H1 (cell line): ENCODE results near the gene EVA1C. TPM values are rescaled to one million over a fixed set of nuclear protein-coding genes. Genes with fewer than 3 reads are reported as not detected.
A peak's percentile ranks its signal among the peaks of the same experiment; 100 is the strongest.

Experiments used
- CTCF ChIA-PET: fragments of 300-600 bp; sonication (Branson Sonifier 250); formaldehyde crosslinking; loops from one replicate; lab custom pipeline; 2021; ENCODE audit not compliant: partially characterized antibody; lab: Charles Lee
- POLR2A ChIA-PET: fragments of 300-600 bp; sonication (Branson Sonifier 250); formaldehyde crosslinking; loops from one replicate; lab custom pipeline; 2021; ENCODE audit warnings: inconsistent platforms; ENCODE audit not compliant: partially characterized antibody; lab: Charles Lee
- DNase-seq, 2 experiments: peaks; one replicate each; pipeline versions ENCODE4 v3.0.0 to v3.0.0-alpha.2; 2010 to 2022; ENCODE audit warnings: low spot score in 2 of 2, low read depth in 1 of 2, mixed read lengths in 1 of 2
- FAIRE-seq: peaks from 2 replicates; lab custom pipeline; 2011; peaks lifted over from hg19 to GRCh38; lab: Jason Lieb, UNC
- H2AFZ ChIP-seq: 2 replicates; pipeline ENCODE4 v1.8.1; 2012; ENCODE audit warnings: low read length, inconsistent platforms
- H2AK5ac ChIP-seq: 2 replicates; pipeline ENCODE4 v1.6.1; 2013; ENCODE audit warnings: low read depth, low read length
- H2BK120ac ChIP-seq: replicated peaks from 2 replicates; pipeline ENCODE3; 2013; ENCODE audit warnings: low read depth, low read length, inconsistent platforms
- H2BK12ac ChIP-seq: 2 replicates; pipeline ENCODE4 v1.6.1; 2013; ENCODE audit warnings: low read depth, low read length
- H2BK15ac ChIP-seq: 2 replicates; pipeline ENCODE4 v1.6.1; 2013; ENCODE audit warnings: low read length
- H2BK20ac ChIP-seq: 2 replicates; pipeline ENCODE4 v1.6.1; 2013; ENCODE audit warnings: low read length
- H2BK5ac ChIP-seq: 2 replicates; pipeline ENCODE4 v1.6.1; 2013; ENCODE audit warnings: low read depth, low read length
- H3K14ac ChIP-seq: 2 replicates; pipeline ENCODE4 v1.6.1; 2013; ENCODE audit warnings: inconsistent platforms; ENCODE audit not compliant: insufficient read length
- H3K18ac ChIP-seq: 2 replicates; pipeline ENCODE4 v1.6.1; 2013; ENCODE audit warnings: low read length; ENCODE audit errors: extremely low read depth
- H3K23ac ChIP-seq: 2 replicates; pipeline ENCODE4 v1.6.1; 2013; ENCODE audit warnings: inconsistent platforms; ENCODE audit not compliant: insufficient read length
- H3K23me2 ChIP-seq: 2 replicates; pipeline ENCODE4 v1.6.1; 2013; ENCODE audit warnings: low read depth, low read length
- H3K27ac ChIP-seq: 2 replicates; pipeline ENCODE4 v1.6.1; 2011; ENCODE audit warnings: low read depth, low read length, inconsistent platforms
- H3K27me3 ChIP-seq, 4 experiments: replicated peaks in 1 of 4; 1 replicate in 1 of 4; 2 replicates in 3 of 4; pipeline versions ENCODE4 v1.6.1 to v1.8.1; 2011 to 2013; ENCODE audit warnings: low read length in 3 of 4, mild to moderate bottlenecking in 3 of 4, inconsistent platforms in 2 of 4, mixed read lengths in 2 of 4, moderate library complexity in 1 of 4; ENCODE audit not compliant: control insufficient read depth in 3 of 4, insufficient read depth in 3 of 4; ENCODE audit errors: extremely low read depth in 1 of 4
- H3K36me3 ChIP-seq, 4 experiments: 2 replicates each; pipeline versions ENCODE4 v1.6.1 to v1.8.1; 2011 to 2013; ENCODE audit warnings: mild to moderate bottlenecking in 4 of 4, low read length in 3 of 4, moderate library complexity in 2 of 4, control low read depth in 1 of 4, inconsistent platforms in 1 of 4; ENCODE audit not compliant: insufficient read depth in 4 of 4, control insufficient read depth in 2 of 4
- H3K4ac ChIP-seq: replicated peaks from 2 replicates; pipeline ENCODE3; 2013; ENCODE audit warnings: low read length, low read depth, mixed read lengths, inconsistent platforms; ENCODE audit not compliant: insufficient read length
- H3K4me1 ChIP-seq, 4 experiments: replicated peaks in 1 of 4; 1 replicate in 1 of 4; 2 replicates in 3 of 4; pipeline versions ENCODE4 v1.6.1 to v1.8.1; 2011 to 2013; ENCODE audit warnings: low read length in 3 of 4, inconsistent platforms in 2 of 4, mixed read lengths in 1 of 4; ENCODE audit not compliant: insufficient read depth in 4 of 4, control insufficient read depth in 3 of 4
- H3K4me2 ChIP-seq, 2 experiments: 2 replicates each; pipeline versions ENCODE4 v1.6.1 to v1.8.1; 2011 to 2013; ENCODE audit warnings: low read depth in 2 of 2, low read length in 2 of 2, control low read depth in 1 of 2, inconsistent platforms in 1 of 2, mild to moderate bottlenecking in 1 of 2; ENCODE audit not compliant: insufficient read depth in 1 of 2
- H3K4me3 ChIP-seq, 4 experiments: fragments of 200-600, 300-600 bp in 1 of 4; sonication (generic), shearing (Covaris generic), sonication (Bioruptor Twin) in 1 of 4; 2 replicates each; pipeline versions ENCODE4 v1.5.1 to v1.8.1; 2011 to 2016; ENCODE audit warnings: low read length in 4 of 4, low read depth in 3 of 4, control low read depth in 2 of 4, inconsistent platforms in 2 of 4, mild to moderate bottlenecking in 2 of 4, mixed read lengths in 1 of 4, moderate library complexity in 1 of 4; ENCODE audit not compliant: insufficient read depth in 2 of 4; ENCODE audit errors: extremely low read depth in 1 of 4
- H3K56ac ChIP-seq: replicated peaks from 2 replicates; pipeline ENCODE3; 2013; ENCODE audit warnings: low read depth, mild to moderate bottlenecking, mixed read lengths, low read length, inconsistent platforms; ENCODE audit not compliant: insufficient read length
- H3K79me1 ChIP-seq: 2 replicates; pipeline ENCODE4 v1.6.1; 2013; ENCODE audit warnings: low read depth, low read length, control low read depth
- H3K79me2 ChIP-seq, 2 experiments: 2 replicates each; pipeline versions ENCODE4 v1.6.1 to v1.8.1; 2012 to 2013; ENCODE audit warnings: low read length in 2 of 2, mild to moderate bottlenecking in 2 of 2, inconsistent platforms in 1 of 2; ENCODE audit not compliant: insufficient read depth in 2 of 2, control insufficient read depth in 1 of 2
- H3K9ac ChIP-seq, 4 experiments: replicated peaks in 1 of 4; 1 replicate in 1 of 4; 2 replicates in 3 of 4; pipeline versions ENCODE4 v1.6.1 to v1.8.1; 2011 to 2013; ENCODE audit warnings: low read depth in 3 of 4, low read length in 3 of 4, control low read depth in 2 of 4, mild to moderate bottlenecking in 2 of 4, moderate library complexity in 2 of 4, inconsistent platforms in 1 of 4; ENCODE audit errors: extremely low read depth in 1 of 4
- H3K9me3 ChIP-seq, 2 experiments: 2 replicates each; pipeline versions ENCODE4 v1.6.1 to v1.8.1; 2012 to 2013; ENCODE audit warnings: mild to moderate bottlenecking in 2 of 2, moderate library complexity in 2 of 2, control low read depth in 1 of 2, inconsistent platforms in 1 of 2, low read depth in 1 of 2, low read length in 1 of 2, mixed read lengths in 1 of 2; ENCODE audit not compliant: insufficient read depth in 2 of 2
- H4K20me1 ChIP-seq, 2 experiments: replicated peaks in 1 of 2; 2 replicates each; pipeline versions ENCODE3 to v1.8.1; 2011 to 2013; ENCODE audit warnings: inconsistent platforms in 2 of 2, low read length in 2 of 2, mild to moderate bottlenecking in 1 of 2; ENCODE audit not compliant: insufficient read depth in 2 of 2, control insufficient read depth in 1 of 2
- H4K5ac ChIP-seq: 2 replicates; pipeline ENCODE4 v1.6.1; 2013; ENCODE audit warnings: low read length, low read depth, mixed read lengths, inconsistent platforms; ENCODE audit not compliant: insufficient read length
- H4K8ac ChIP-seq: 2 replicates; pipeline ENCODE4 v1.8.0; 2013; ENCODE audit warnings: mild to moderate bottlenecking, moderate library complexity, low read length, inconsistent platforms; ENCODE audit not compliant: insufficient read depth; ENCODE audit errors: extremely low read depth
- H4K91ac ChIP-seq: replicated peaks from 2 replicates; pipeline ENCODE3; 2013; ENCODE audit warnings: low read length, mixed read lengths, inconsistent platforms; ENCODE audit not compliant: insufficient read length
- CBX8 ChIP-seq: fragments of 300-800, 300-1000 bp; sonication (generic); IDR thresholded peaks from 2 replicates; pipeline ENCODE4 v1.7.1; 2016; ENCODE audit warnings: low read depth, low read length, borderline replicate concordance
- CTBP2 ChIP-seq: IDR thresholded peaks from 2 replicates; pipeline ENCODE4 v1.7.0; 2011; ENCODE audit warnings: borderline replicate concordance, mild to moderate bottlenecking, moderate library complexity, mixed read lengths, low read length; ENCODE audit not compliant: insufficient read depth, insufficient read length
- EGR1 ChIP-seq: IDR thresholded peaks from 2 replicates; pipeline ENCODE4 v1.6.1; 2011; ENCODE audit warnings: low read depth, low read length, borderline replicate concordance
- EZH2 ChIP-seq: fragments of 200-600 bp; sonication (generic); IDR thresholded peaks from 2 replicates; pipeline ENCODE4 v1.7.1; 2012; ENCODE audit warnings: low read depth, mild to moderate bottlenecking, moderate library complexity, low read length, inconsistent platforms; ENCODE audit not compliant: severe bottlenecking
- HDAC6 ChIP-seq: IDR thresholded peaks from one replicate; pipeline ENCODE4 v1.7.1; 2012; ENCODE audit warnings: low read depth, mild to moderate bottlenecking, inconsistent platforms, low read length, moderate library complexity
- RXRA ChIP-seq: IDR thresholded peaks from 2 replicates; pipeline ENCODE4 v1.6.1; 2011; ENCODE audit warnings: low read depth, mild to moderate bottlenecking, low read length, moderate library complexity; ENCODE audit not compliant: insufficient read depth
- SP2 ChIP-seq: IDR thresholded peaks from 2 replicates; pipeline ENCODE4 v1.6.1; 2012; ENCODE audit warnings: mild to moderate bottlenecking, low read length, inconsistent platforms
- SRF ChIP-seq: IDR thresholded peaks from 2 replicates; pipeline ENCODE4 v1.6.1; 2011; ENCODE audit warnings: mild to moderate bottlenecking, low read depth, low read length, moderate library complexity
- TBP ChIP-seq: IDR thresholded peaks from 2 replicates; pipeline ENCODE4 v1.6.1; 2011; ENCODE audit warnings: low read depth, low read length, improper control_type of control experiment
- WGBS, 2 experiments: shearing (Covaris generic) in 1 of 2; methylation state at CpG; one replicate each; pipeline versions ENCODE4 v1.1.6 to v1.1.7; 2013 to 2015; ENCODE audit warnings: low lambda C conversion rate in 2 of 2, mixed read lengths in 2 of 2, inconsistent platforms in 1 of 2, low coverage in 1 of 2, missing lambda C conversion rate in 1 of 2; ENCODE audit not compliant: insufficient replicate concordance in 2 of 2, insufficient coverage in 1 of 2, insufficient read length in 1 of 2; ENCODE audit errors: extremely low coverage in 1 of 2, missing lambda C conversion rate in 1 of 2; 5-methylcytosine and 5-hydroxymethylcytosine counted together
- polyA plus RNA-seq, 7 experiments: library from polyadenylated mRNA; depleted of rRNA in 3 of 7; stranded (reverse) in 5 of 7; unstranded in 2 of 7; fragments of >200 nt in 5 of 7; fragments of 200-250 nt in 2 of 7; gene quantifications; 1 replicate in 5 of 7; 2 replicates in 1 of 7; 4 replicates in 1 of 7; pipeline versions ENCODE4 v1.2.1 to v1.2.3, GENCODE V29; 2011 to 2013; ENCODE audit warnings: missing spikeins in 2 of 7, mixed read lengths in 2 of 7
- total RNA-seq: library from RNA; stranded (reverse); fragmentation: NEBNext Ultra II Directional; extraction: Animal tissue kit (Norgen Biotek cat#: 25700); gene quantifications from 2 replicates; pipeline ENCODE4 v1.2.1, GENCODE V29; 2021

EVA1C gene
- total and polyA plus RNA-seq, 2 of the 8 experiments (the other 6 are each of a cell fraction or from before 2014, with no cell fraction given) = 2.6 to 3.6 TPM

- peak overlapping the region; percentile 25; the same call in 1 of the 2 replicates for H2AK5ac ChIP-seq
- H2BK12ac ChIP-seq = peak overlapping the region; percentile 69; the same call in 1 of the 2 replicates
- no peak overlapping the region for H3K14ac ChIP-seq
- peak overlapping the region; percentile 50 for H3K4ac ChIP-seq
- H3K36me3 ChIP-seq = no peaks in the 10 kb centered on the region
- peak overlapping the region; percentile 35 to 51; a peak in 3 of 4 replicates for H3K4me2 ChIP-seq
- no peaks in the 10 kb centered on the region for H4K20me1 ChIP-seq
- no peaks in the 10 kb centered on the region for H3K27me3 ChIP-seq
- DNase-seq = no peak
- 72% methylated on average over 3 of the region's 3 CpGs; no CpG with 5 or more reads in 1 of the 2 experiments for WGBS, 2 experiments
- no peak overlapping the region for H3K27ac ChIP-seq
- no peak overlapping the region for H3K23ac ChIP-seq
- peaks cover 9 to 21% (median 18%) of the 10 kb centered on the region in 4 experiments for H3K4me1 ChIP-seq
- peak overlapping the region; percentile 65 for H3K18ac ChIP-seq
- H3K56ac ChIP-seq = no peak overlapping the region
- peak overlapping the region; percentile 23 for H4K5ac ChIP-seq
- no peak overlapping the region for H3K9ac ChIP-seq
- H2AFZ ChIP-seq = no peak overlapping the region
- H2BK120ac ChIP-seq = peak overlapping the region; percentile 57
- H2BK15ac ChIP-seq = 0 out of 2 replicates have a peak overlapping the region, but pooled peaks have one; percentile 74
- H3K9me3 ChIP-seq = no peaks in the 10 kb centered on the region
- FAIRE-seq = no peak
- no peaks in the 10 kb centered on the region for H3K79me1 ChIP-seq
- ChIA-PET CTCF (interaction anchor here (0.8 to 1.5 kb wide), 3 partner anchors 9 to 90 kb away, joined by 3 to 4 read pairs (median 4); no protein-coding TSS in a partner anchor), POLR2A (interaction anchor here (1.5 kb wide), 1 partner anchor 9 kb away, joined by 4 read pairs; no protein-coding TSS in a partner anchor)
- no peak for TF ChIP-seq CTBP2
- no peak for TF ChIP-seq CBX8
- TF ChIP-seq SP2 = no peak
- TF ChIP-seq EGR1 = no peak
- TF ChIP-seq EZH2 = no peak
- TF ChIP-seq RXRA = no peak
- no peak for TF ChIP-seq TBP
- no peak for TF ChIP-seq SRF
- no peak for TF ChIP-seq HDAC6
- no peaks in the 10 kb centered on the region for H3K23me2 ChIP-seq
- peak overlapping the region; percentile 67 for H4K91ac ChIP-seq
- peak overlapping the region; percentile 32; the same call in 1 of the 2 replicates for H2BK5ac ChIP-seq
- H2BK20ac ChIP-seq = peak overlapping the region; percentile 98
- no peak overlapping the region for H4K8ac ChIP-seq
- no peak overlapping the region for H3K4me3 ChIP-seq
- no peaks in the 10 kb centered on the region for H3K79me2 ChIP-seq
Observed at GRCh38 chr21:32492376-32492775, 79.9 kb downstream of the EVA1C start.
